Keratinocyte (primary cell): Measurements from ENCODE around the gene SETD1B. TPM values are rescaled to one million over a fixed set of nuclear protein-coding genes. Genes with fewer than 3 reads are reported as not detected.

Source experiments
- DNase-seq: peaks from one replicate; pipeline ENCODE4 v3.0.0-alpha.2; 2011; ENCODE audit warnings: low read depth, missing footprints, low spot score
- FAIRE-seq: peaks from 2 replicates; lab custom pipeline; 2011; peaks lifted over from hg19 to GRCh38; lab: Jason Lieb, UNC
- H2AFZ ChIP-seq: 2 replicates; pipeline ENCODE4 v1.6.0; 2012; ENCODE audit warnings: low read length, control low read depth, inconsistent platforms; ENCODE audit not compliant: control insufficient read depth
- H3K27ac ChIP-seq: 2 replicates; pipeline ENCODE4 v1.5.1; 2011; ENCODE audit warnings: low read length; ENCODE audit not compliant: control insufficient read depth, insufficient read depth
- H3K27me3 ChIP-seq: 3 replicates; pipeline ENCODE4 v1.6.0; 2011; ENCODE audit warnings: low read length; ENCODE audit not compliant: control insufficient read depth, insufficient read depth; ENCODE audit errors: extremely low read depth
- H3K36me3 ChIP-seq, 2 experiments: 2 replicates in 1 of 2; 3 replicates in 1 of 2; pipeline ENCODE4 v1.5.1; 2011; ENCODE audit warnings: low read length in 2 of 2, mild to moderate bottlenecking in 1 of 2; ENCODE audit not compliant: control insufficient read depth in 2 of 2, insufficient read depth in 2 of 2; ENCODE audit errors: extremely low read depth in 1 of 2
- H3K4me1 ChIP-seq: 3 replicates; pipeline ENCODE4 v1.5.1; 2011; ENCODE audit warnings: low read length; ENCODE audit not compliant: control insufficient read depth, insufficient read depth; ENCODE audit errors: extremely low read depth
- H3K4me2 ChIP-seq: 3 replicates; pipeline ENCODE4 v1.6.0; 2011; ENCODE audit warnings: low read depth, low read length; ENCODE audit not compliant: control insufficient read depth, insufficient read depth; ENCODE audit errors: extremely low read depth
- H3K4me3 ChIP-seq, 3 experiments: fragments of 200-600 bp in 1 of 3; sonication (generic) in 1 of 3; 2 replicates in 2 of 3; 3 replicates in 1 of 3; pipeline ENCODE4 v1.5.1; 2011 to 2016; ENCODE audit warnings: low read length in 3 of 3, mild to moderate bottlenecking in 3 of 3, control low read depth in 2 of 3, inconsistent platforms in 1 of 3, low read depth in 1 of 3, mixed read lengths in 1 of 3, mixed run types in 1 of 3, moderate library complexity in 1 of 3; ENCODE audit not compliant: control insufficient read depth in 2 of 3, insufficient read depth in 2 of 3; ENCODE audit errors: extremely low read depth in 1 of 3
- H3K79me2 ChIP-seq: 2 replicates; pipeline ENCODE4 v1.6.0; 2012; ENCODE audit warnings: low read length; ENCODE audit not compliant: control insufficient read depth, insufficient read depth
- H3K9ac ChIP-seq: 3 replicates; pipeline ENCODE4 v1.6.0; 2011; ENCODE audit warnings: low read length; ENCODE audit not compliant: control insufficient read depth, insufficient read depth; ENCODE audit errors: extremely low read depth
- H3K9me1 ChIP-seq: 3 replicates; pipeline ENCODE4 v1.6.0; 2011; ENCODE audit warnings: low read length; ENCODE audit not compliant: control insufficient read depth, insufficient read depth; ENCODE audit errors: extremely low read depth
- H3K9me3 ChIP-seq: 2 replicates; pipeline ENCODE4 v1.5.1; 2012; ENCODE audit warnings: low read depth, low read length; ENCODE audit not compliant: control insufficient read depth
- H4K20me1 ChIP-seq: 3 replicates; pipeline ENCODE4 v1.6.0; 2011; ENCODE audit warnings: low read length; ENCODE audit not compliant: control insufficient read depth, insufficient read depth; ENCODE audit errors: extremely low read depth
- CTCF ChIP-seq, 3 experiments: IDR thresholded peaks in 1 of 3; conservative IDR thresholded peaks in 1 of 3; optimal IDR thresholded peaks in 1 of 3; 2 replicates in 2 of 3; 3 replicates in 1 of 3; pipeline versions ENCODE3 to v1.5.1; 2011; ENCODE audit warnings: low read length in 3 of 3, mild to moderate bottlenecking in 3 of 3, moderate library complexity in 2 of 3, control low read depth in 1 of 3, inconsistent platforms in 1 of 3; ENCODE audit not compliant: insufficient read depth in 2 of 3; ENCODE audit errors: extremely low read depth in 1 of 3
- EZH2 ChIP-seq: IDR thresholded peaks from one replicate; pipeline ENCODE4 v1.6.1; 2012; ENCODE audit warnings: inconsistent platforms, mild to moderate bottlenecking, low read length, moderate library complexity
- dilution Hi-C: fragments of 300-500 bp; cut with MboI; formaldehyde crosslinking; loops from one replicate; pipeline ENCODE4 v1.7.0; 2020; ENCODE audit warnings: low sequenced_read_pairs; ENCODE audit not compliant: extremely low pct_ligation_motif_present
- polyA plus RNA-seq, 5 experiments: library from polyadenylated mRNA; depleted of rRNA in 3 of 5; stranded (reverse) in 3 of 5; stranded (forward) in 1 of 5; unstranded in 1 of 5; fragments of >200 nt; gene quantifications; 1 replicate in 1 of 5; 2 replicates in 3 of 5; 3 replicates in 1 of 5; pipeline versions ENCODE4 v1.2.1 to v1.2.3, GENCODE V29; 2011 to 2012; ENCODE audit warnings: missing spikeins in 2 of 5, low read depth in 1 of 5, low replicate concordance in 1 of 5

SETD1B gene
- polyA plus RNA-seq, 1 donor (not counting 4 experiments of a cell fraction or from before 2014, with no cell fraction given), result 0.72 TPM

- Histone ChIP-seq H3K27ac (peak overlapping the region; percentile 90), H3K4me3 (peak overlapping the region; percentile 65 to 82 (median 79)), H3K36me3 (peaks cover 0 to 7% of the 10 kb centered on the region in 2 experiments), H3K27me3 (no peaks in the 10 kb centered on the region), H3K9me1 (no peaks in the 10 kb centered on the region), H3K79me2 (peaks cover 38% of the 10 kb centered on the region), H3K9ac (peak overlapping the region; percentile 98), H3K4me2 (peak overlapping the region; percentile 95), H3K4me1 (peaks cover 41% of the 10 kb centered on the region), H4K20me1 (peaks cover 4% of the 10 kb centered on the region), H3K9me3 (no peaks in the 10 kb centered on the region), H2AFZ (peak overlapping the region; percentile 70)
- FAIRE-seq (peak; percentile 17), DNase-seq (no peak)
- dilution Hi-C loops, result no loop called here
- TF ChIP-seq EZH2 (no peak), CTCF (optimal IDR thresholded peaks at IDR 0.05 in 1 of 3, IDR thresholded peaks at IDR 0.05 in 1 of 3, conservative IDR thresholded peaks at IDR 0.05 in 1 of 3; ENCODE audit: extremely low read depth in 1 of 3, insufficient read depth in 2 of 3, low read length in 3 of 3) (no peak)
Measured at GRCh38 chr12:121802843-121803698, 738 bp upstream of the SETD1B start.

- peak overlapping the region; percentile 98 for H3K9ac ChIP-seq
- peaks cover 4% of the 10 kb centered on the region for H4K20me1 ChIP-seq
- peak overlapping the region; percentile 46 for H3K27ac ChIP-seq
- H3K9me3 ChIP-seq, result no peaks in the 10 kb centered on the region
- no peak overlapping the region for H2AFZ ChIP-seq
- FAIRE-seq, result no peak
- H3K4me3 ChIP-seq, result peak overlapping the region; percentile 65 to 86 (median 82)
- DNase-seq, result no peak
- peaks cover 9 to 19% of the 10 kb centered on the region in 2 experiments for H3K36me3 ChIP-seq
- peaks cover 46% of the 10 kb centered on the region for H3K79me2 ChIP-seq
- dilution Hi-C loops, result no loop called here
- peak overlapping the region; percentile 99 for H3K4me2 ChIP-seq
- H3K4me1 ChIP-seq, result peaks cover 27% of the 10 kb centered on the region
- no peaks in the 10 kb centered on the region for H3K27me3 ChIP-seq
- no peaks in the 10 kb centered on the region for H3K9me1 ChIP-seq
- TF ChIP-seq CTCF (optimal IDR thresholded peaks at IDR 0.05 in 1 of 3, IDR thresholded peaks at IDR 0.05 in 1 of 3, conservative IDR thresholded peaks at IDR 0.05 in 1 of 3; ENCODE audit: extremely low read depth in 1 of 3, insufficient read depth in 2 of 3, low read length in 3 of 3) (no peak), EZH2 (no peak)
Measured at GRCh38 chr12:121804417-121805111, 755 bp downstream of the SETD1B start.
